Stimulated activated CD4-positive, alpha-beta T cell treated with anti-CD3 and anti-CD28 coated beads, Interleukin-15, amount 100 ng/mL, for 48 hours (primary cell): ENCODE measurements around the gene BNC2.

Experiments used
- DNase-seq, 2 donors: peaks; one replicate each; pipeline ENCODE4 v3.0.0-alpha.2; 2020; ENCODE audit warnings: low read depth in 2 of 2

BNC2 gene

DNA sequence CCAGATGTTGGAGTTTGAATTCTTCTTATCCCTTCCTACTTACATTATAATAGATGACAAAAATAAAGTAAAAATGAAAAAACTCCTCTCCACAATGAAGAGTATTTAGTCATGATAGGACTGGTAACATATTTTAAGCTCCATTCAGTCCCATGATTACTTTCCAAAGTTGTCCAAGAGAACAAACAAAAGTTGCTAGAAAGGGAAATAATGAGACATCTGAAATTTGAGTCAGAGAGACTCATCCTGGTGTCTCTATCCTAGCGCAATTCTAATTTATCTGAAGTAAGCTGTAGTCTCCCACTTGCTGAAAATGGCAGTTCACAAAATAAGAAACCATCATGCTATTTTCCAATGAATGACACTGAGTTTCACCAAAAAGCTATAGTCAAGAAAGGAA is 152.2 kb downstream of the BNC2 start:
- no peak for DNase-seq

DNA sequence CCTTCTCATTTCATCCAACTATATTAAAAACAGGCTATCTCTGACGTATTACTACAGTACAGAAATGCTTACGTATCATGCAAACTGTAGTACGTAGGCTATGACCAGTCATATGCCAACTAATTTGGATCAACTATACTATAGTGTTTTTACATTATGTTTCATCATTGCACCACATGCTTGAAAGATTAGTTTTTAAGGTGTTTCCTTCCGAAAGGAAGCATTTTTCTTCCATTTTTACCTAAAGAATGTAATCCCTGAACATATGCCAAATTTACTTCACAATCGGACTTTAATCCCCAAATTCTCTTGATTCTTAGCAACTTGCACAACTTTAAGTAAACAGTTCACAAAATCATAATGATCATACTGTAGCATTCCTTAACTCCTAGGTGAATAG is 153.9 kb downstream of the BNC2 start:
- DNase-seq = no peak

DNA sequence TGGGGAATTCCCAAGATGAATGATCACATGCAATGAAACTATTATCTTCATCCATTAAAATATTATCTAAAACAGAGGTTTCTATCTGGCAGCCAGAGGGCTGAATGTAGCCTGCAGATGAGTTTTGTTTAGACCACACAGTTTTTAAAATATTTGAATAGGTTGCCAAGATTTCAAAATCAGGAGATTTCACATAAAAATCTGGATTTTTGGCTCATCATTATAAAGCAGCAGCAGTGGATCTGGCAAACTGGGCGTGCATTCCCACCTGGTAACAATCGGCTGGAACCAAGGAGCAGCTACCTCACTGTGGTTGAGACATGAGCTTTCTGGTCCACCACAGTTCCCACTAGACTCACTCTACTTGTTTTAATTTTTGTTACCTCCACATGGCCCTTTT is 155.1 kb downstream of the BNC2 start:
- DNase-seq = no peak

DNA sequence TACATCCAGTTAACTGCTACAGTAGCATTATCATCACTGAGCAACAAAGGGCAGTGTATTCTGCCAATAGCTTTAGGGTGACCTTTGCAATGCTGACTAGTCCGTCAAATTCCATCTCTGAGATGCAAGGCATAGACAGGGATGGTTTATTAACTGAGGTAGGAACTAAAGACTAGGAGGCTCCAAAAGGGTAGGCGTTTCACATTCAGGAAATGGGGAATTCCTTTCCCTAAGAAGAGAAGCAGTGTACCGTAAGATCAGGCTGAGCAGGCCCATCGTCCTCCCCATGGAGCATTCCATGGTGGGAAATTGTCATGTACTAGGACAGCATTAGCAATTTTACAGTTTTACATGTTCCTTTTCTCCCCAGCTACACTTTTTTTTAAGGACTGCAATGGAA is 157.7 kb downstream of the BNC2 start:
- DNase-seq = no peak

DNA sequence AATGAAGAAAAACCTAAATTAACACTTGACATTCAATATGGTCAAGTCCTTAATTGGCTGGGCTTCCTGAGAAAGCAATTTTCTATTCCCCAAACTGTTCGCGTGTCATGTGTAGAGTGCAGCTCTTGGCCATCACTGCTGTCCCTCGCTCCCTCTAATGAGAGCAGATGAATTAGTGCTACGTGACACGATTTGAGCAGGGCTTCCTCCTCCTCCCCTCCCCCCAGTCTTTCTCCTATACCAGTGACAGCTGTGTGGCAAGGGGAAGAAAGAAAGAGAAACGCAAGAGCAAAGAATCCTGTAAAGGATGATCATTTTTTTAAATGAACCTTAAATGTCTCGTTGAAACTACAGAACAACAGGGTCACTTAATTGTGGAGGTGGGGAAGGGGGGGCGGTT is 159.6 kb downstream of the BNC2 start:
- DNase-seq = no peak

DNA sequence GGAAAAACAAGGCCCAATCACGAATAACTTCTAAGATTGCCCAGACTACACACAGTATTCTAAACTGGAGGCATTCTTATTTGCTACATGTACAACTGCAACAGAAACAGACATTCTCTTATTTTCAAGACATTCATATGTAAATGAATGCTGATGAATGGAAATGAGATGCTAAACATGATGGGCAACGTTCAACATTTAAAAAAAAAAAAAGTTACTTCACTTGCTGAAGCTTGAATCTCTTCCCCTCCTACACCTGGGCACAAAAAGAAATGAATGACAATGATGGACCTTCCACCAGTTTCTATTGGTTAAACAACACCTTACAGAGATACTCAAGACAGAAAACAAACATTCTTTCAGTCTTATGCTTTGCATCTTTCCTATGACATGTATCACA is 160.5 kb downstream of the BNC2 start:
- DNase-seq = no peak

DNA sequence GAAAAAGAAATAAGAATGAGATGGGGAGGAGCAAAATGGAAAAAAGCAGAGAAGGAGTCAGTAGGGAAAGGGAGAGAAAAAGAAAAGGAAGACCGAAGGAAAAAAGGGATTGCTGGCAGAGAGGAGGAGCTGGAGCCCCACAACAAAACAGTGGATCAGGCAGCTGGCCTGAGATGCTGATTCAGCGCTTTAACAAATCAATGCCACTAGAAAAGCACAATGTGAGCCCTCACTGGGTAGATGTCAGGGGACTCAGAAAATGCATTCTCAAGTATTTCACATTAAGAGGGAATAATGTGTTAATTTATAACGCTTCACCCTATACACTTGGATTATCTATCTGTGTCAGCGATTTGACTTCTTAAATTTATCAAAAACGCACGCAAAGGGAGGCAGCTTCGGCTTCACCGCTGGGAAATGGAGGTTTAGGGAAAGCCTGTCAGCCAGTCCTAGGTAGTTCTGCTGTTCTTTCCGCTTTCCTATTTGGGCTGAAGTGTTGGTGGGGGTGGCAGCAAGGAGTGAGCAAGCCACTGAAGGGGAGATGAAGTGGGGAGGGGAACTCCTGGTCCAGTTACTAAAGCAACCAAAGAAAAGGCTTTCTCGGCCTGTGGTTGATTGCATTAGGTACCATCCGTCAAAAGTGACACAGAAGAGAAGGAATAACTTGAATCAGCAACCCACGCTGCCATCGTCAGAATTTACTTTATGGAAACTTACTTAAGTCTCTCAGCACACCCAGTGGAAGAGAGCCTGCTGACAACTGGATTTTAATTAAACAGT is 161.6 kb downstream of the BNC2 start:
- no peak for DNase-seq

DNA sequence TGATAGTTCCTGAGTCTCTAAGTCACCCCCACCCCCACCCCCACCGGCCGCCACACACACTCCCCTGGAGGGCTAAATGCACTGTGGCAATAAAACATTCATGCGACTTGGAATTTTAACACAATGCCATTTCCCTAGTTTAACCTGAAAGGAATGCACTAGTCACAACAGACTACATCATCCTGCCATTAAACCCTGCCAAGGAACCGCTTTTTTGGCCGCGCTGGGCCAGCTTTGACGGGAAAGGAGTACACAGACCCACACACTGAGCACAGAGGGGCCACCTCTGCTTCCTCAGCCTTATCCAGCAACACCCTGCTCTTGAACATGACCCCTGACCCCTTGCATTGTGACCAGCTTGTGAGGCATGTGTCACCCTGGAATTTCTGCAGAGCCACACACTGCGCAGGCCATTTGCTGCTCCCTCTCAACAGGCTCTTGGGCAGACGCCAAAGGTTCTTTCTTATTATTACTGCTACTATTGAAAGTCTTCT is 165.3 kb downstream of the BNC2 start:
- DNase-seq = no peak

DNA sequence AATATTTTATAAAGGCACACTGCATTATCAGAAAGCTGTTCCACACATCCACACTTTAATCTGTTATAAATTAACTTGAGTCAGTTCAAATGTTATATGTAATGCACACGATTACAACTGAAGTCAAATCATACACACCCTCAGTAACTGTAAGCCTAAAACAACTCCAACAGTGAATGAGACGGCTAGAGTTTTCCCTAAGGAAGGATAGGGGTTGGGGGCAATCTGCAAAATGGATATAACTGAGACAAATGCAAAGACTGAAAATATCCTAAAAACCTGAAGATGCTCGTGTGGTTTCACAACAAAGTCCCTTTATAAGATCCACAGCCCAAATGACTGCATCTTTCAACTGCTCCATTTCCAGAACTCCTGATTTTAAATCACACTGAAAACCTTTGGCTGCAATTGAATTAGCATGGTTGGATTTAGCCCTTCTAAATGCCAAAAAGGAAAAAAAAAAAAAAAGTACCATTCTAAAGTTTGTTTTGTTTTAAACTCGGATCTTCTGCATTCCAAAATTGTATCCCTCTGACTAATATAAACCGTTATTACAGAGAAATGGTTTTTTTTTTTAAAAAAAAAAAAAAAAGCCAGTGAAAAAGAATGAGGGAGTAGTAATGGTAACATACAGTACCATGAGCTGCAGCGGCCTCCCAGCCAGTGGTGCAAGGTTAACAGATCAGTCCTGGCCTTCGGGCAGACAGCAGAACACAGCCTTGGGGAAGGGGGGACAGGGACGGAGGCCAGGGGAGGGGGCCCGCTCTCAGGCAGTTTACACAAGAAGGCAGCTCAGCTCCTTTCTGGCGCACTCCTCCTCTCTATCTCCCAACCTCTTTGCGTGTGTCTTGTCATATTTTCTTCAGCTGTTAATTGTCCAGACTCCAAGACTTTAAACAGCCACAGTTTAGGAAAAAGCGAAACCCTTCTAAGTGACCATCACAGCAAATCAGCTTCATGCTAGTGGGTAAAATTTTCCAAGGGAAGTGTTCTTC is 166.1 kb downstream of the BNC2 start:
- DNase-seq = no peak

DNA sequence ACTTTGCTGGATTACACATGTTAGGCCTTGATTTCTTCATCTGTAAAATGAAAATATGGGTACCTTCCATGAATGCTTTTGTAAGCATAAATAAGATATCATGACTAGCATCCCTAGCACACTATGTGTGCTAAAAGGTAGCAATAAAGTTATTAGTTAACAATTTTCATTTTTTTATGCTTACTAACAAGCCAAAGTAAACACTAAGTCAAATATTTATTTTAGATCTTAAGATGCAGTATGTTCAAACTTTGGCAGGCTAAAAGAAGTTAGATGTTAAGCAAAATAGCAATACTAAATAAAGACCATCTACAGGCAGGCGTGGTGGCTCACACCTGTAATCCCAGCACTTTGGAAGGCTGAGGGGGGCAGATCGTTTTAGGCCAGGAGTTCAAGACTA is 169.1 kb downstream of the BNC2 start:
- no peak for DNase-seq

DNA sequence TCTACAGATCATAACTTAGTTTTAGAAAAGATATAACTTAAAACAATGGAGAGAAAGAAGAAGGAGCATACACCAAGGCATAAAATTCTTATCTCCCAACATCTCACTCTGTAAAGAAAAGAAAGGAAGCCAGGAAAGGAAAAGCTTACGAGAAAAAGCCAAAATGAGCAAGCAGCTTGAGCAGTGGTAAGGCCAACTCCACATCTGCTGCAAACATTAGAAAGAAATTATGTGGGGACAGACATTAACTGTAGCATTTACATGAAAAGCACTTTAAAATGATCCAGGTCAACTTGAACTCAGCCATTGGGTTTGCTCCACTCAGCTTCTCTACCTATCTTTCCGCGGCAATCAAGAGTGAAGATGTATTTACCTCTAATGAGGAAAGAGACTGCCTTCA is 176.9 kb downstream of the BNC2 start:
- DNase-seq = no peak

DNA sequence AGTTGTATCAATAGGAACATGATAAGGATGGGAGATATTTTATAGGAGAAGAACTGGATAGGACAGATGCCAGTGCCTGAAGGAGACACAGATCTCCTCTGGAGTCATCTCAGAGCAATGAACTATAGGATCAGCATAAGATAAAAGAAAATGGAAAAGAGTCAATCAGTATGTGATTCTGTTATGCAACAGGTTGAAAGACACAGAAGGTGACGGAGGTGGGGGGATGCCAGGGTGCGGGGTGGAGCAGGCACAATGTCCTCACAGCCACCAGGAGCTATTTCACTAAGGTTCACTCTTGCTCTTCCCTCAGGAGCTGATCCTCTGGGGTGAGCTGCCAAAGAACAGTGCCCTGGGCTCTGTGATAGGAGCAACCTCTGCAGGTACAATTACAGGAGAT is 179.8 kb downstream of the BNC2 start:
- no peak for DNase-seq

DNA sequence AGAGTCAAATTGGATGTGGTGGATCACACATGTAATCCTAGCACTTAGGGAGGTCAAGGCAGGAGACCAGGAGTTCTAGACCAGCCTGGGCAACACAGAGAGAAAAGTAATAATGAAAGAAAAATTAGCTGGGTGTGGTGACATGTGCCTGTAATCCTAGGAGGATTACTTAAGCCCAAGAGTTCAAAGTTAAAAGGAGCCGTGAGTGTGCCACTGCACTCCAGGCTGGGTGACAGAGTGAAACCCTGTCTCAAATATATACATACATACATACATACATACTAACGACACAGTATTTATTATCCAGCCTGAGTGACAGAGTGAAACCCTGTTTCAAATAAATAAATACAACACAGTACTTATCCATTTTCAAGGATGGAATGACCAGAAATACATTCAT is 180.3 kb downstream of the BNC2 start:
- DNase-seq = no peak

DNA sequence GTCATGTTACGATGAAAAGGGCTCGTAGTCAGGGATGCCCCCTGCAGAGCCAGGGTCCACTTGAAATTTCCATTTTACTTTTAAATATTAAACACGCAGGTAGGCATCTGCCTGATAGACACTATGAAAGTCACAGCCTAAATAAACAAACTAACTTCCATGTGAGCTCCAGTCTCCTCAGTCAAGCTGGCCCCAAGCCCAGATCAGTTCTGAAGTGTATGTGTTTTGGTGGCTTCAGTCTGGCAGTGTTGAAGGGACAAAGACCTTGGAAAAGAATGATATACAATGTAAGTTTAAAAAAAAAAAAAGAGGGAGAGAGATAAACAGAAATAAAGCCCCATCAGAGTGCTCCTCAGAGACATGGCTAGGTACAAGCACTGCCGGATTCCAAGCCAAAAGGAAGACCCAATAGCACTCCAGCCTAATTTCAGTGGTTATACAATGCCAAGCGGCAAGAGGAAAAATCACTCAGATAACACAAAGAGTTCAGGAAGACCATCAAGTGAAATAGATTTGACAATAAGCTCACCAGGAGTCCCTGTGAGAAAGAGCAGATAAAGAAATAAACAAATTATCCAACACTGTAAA is 181.0 kb downstream of the BNC2 start:
- DNase-seq = no peak

DNA sequence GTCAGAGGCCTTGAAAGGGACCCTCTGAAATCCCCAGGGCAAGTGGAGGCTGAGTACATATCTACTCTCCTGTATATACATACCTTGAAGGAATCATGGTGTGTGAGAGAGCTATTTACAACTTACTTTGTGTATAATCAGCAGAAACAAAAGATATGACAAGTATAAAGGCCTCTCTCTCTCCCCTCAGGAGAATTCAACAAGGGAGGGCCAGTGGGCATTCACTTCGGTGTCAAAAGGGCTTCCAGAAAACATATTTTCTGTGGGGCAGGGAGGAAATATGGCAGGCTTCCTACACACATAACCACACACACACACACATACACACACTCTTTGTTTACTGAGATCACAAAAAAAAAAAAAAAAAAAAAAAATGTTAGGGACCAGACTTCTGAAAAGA is 181.7 kb downstream of the BNC2 start:
- no peak for DNase-seq

DNA sequence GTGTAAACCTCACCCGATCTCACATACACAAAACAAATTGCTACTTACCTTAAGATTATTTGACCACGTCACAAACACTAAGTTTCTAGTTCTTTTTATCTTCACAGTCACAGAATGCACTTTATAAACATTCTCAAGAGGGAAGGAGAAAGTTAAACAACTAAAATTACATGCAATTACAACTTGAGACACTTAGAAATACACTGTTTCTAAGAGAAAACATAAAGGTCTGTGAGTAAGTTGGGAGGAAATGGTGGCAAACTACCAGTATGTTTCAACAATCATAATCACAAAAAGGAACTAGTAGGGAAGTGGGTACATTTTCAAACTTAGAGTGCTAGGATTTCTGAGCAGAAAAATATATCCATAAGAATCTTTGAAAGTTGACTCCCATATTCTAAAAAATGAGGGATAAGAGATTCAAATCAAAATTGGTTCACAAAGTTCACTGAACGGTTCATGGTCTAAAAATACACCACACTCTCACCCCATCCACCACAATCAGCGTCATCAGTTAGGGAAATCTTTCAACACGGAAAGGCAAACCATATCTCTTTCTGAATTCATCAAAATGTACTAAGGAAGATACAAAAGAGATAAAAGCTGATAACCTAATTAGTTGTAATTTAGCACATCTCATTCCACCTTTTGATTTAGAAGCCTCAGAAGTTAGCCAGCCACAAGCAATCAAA is 182.6 kb downstream of the BNC2 start:
- DNase-seq = no peak

DNA sequence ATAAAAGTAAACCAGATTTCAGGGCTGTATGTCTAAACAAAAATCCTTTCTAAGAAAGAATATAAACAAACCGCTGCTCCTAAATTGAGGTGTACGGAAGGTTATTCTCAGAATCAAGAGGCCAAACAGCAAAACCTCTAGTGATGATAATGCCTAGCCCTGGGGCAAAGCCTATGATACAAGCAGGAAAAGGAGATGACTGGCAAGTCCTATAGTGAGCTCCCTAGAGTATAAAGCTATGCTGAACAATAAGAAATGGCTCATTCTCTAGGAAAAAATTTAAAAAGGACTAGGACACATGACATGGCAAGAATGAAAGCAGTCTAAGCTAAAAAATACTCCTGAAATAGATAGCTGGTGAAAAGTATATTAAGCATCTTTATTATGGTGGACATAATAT is 187.1 kb downstream of the BNC2 start:
- DNase-seq = no peak

DNA sequence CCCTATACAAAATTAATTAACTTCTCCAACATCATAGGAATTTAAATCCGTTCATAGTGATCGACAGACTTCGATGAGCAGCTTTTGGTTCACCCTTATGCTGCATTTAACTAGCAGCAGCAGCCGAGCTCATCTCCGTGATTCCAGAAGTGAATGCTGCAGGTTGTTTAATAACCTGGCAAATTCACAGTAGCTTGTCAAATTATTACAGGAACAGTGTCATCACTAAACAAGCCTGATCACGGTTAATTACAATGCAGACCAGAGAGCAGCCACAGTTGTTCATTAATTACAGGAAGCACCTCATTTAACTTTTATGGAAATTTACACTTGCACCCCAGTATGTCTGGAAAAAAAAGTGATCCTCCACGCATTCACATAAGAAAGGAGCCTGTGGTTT is 188.2 kb downstream of the BNC2 start:
- DNase-seq = no peak

DNA sequence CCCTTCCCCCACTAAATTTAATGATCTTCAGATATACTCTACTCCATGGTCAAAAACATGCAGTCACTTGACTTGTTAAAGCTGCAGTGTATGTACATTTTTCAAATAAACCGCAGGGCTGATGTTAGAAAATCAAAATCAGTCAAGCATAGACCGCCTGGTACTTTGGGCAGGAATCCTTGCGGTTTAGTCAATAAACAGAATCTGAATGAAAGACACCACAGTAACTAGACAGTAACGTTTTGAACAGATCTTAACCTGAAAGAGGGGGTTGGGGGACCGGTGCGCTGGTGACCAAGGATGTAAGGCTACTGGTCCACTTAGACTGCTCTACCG is 188.8 kb downstream of the BNC2 start:
- no peak for DNase-seq

DNA sequence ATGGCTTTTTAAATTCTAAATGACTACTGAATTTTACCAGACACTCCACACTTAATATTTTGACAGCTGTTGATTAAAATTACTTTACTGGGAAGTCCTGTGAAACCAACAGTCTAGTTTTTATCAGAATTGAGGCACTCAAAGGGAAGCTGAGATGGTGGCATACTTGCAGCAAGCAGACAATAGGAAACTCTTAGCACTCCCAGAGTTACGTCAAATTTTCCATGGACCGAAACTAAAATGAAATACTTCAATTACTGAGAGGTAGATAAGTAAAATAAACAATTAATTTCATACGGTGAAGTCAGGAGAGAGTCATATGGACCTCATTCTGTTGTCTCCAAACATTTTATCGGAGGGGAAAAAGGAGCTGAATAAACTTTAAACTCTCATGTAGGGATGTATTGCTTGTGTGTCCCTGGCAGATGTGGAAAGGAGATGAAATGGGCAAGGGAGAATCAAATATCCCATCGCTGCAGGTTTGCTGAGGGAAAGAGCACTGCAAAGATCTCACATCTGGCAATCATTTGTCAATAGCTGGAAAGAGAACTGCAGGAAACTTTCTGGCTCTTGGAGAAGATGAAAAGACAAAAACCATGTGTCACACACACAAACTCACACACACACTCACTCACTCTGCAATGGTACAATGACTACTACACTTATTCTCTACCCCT is 189.4 kb downstream of the BNC2 start:
- no peak for DNase-seq

DNA sequence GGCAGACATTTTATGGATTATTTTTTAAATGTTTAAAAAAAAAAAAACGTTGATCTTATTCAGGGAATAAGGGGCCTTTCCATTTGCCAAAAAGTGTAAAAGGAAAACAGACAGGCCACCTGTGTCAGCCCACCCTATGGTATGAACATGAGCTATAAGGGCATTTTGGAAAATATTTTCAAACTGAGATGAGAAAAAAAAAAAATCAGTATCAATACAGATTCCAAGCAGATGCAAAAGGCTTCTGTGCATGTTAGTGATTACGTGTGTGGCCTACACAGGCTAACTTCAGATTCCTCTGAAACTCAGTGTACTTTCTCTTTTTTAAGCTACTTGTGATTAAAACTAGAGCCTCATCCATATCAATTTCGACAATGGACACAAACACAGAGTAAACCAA is 189.9 kb downstream of the BNC2 start:
- DNase-seq = no peak
